ENCODE results near the gene TAS2R1.

The TAS2R1 gene

DNA sequence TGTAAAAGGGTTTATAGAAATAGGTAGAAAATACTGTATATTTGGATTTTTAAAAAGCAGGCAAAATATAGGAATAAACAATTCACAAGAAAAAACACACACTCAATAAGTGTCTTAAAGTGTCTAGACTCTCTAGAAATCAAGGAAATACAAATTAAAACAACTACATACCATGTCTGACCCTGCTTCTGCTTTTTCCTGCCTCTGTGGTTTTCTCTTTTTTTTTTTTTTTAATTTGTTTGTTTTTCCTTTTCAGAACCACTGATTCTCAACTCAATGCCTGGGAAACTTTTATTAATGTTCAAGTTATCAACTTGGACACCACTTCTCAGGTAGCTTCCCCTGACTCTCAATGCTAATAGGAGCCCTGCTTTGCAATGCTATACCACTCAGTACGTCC lies 25.5 kb upstream of the TAS2R1 start:
- DNase-seq = no peak
- no peak overlapping the region for H3K27ac ChIP-seq (ENCODE audit: low read length)
- H3F3A ChIP-seq (ENCODE audit: insufficient read depth, low read length) = no peaks in the 10 kb centered on the region
- H3K9me2 ChIP-seq (replicated peaks; ENCODE audit: insufficient read depth, low read length) = no peaks in the 10 kb centered on the region; the same call in 1 of the 2 replicates
- no peaks in the 10 kb centered on the region for H3K27me3 ChIP-seq (replicated peaks; ENCODE audit: insufficient read depth, low read length)
- H3K79me2 ChIP-seq (ENCODE audit: low read length) = no peaks in the 10 kb centered on the region
- H3K4me1 ChIP-seq (ENCODE audit: low read length) = no peaks in the 10 kb centered on the region
- no peak overlapping the region for H3K9ac ChIP-seq (ENCODE audit: low read length)
- H3K36me3 ChIP-seq (replicated peaks; ENCODE audit: insufficient read depth, low read length) = no peaks in the 10 kb centered on the region
- TF ChIP-seq, protein P1, sequence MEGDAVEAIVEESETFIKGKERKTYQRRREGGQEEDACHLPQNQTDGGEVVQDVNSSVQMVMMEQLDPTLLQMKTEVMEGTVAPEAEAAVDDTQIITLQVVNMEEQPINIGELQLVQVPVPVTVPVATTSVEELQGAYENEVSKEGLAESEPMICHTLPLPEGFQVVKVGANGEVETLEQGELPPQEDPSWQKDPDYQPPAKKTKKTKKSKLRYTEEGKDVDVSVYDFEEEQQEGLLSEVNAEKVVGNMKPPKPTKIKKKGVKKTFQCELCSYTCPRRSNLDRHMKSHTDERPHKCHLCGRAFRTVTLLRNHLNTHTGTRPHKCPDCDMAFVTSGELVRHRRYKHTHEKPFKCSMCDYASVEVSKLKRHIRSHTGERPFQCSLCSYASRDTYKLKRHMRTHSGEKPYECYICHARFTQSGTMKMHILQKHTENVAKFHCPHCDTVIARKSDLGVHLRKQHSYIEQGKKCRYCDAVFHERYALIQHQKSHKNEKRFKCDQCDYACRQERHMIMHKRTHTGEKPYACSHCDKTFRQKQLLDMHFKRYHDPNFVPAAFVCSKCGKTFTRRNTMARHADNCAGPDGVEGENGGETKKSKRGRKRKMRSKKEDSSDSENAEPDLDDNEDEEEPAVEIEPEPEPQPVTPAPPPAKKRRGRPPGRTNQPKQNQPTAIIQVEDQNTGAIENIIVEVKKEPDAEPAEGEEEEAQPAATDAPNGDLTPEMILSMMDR (IDR thresholded peaks at IDR 0.05; ENCODE audit: low read length) = no peak
- TF ChIP-seq EZH2phosphoT487 (IDR thresholded peaks at IDR 0.05; ENCODE audit: low read length) (no peak), EZH2 (optimal IDR thresholded peaks at IDR 0.05; ENCODE audit: low read depth, low read length) (no peak)
- no peak overlapping the region for H3K4me3 ChIP-seq (ENCODE audit: low read length)
- no peak overlapping the region for H3K4me2 ChIP-seq (ENCODE audit: low read depth, low read length)
- H2AFZ ChIP-seq (ENCODE audit: low read length) = no peak overlapping the region
- no peaks in the 10 kb centered on the region for H3K9me3 ChIP-seq (replicated peaks; ENCODE audit: insufficient read depth, low read length)
- no peaks in the 10 kb centered on the region for H4K20me1 ChIP-seq (ENCODE audit: insufficient read depth, low read length)

DNA sequence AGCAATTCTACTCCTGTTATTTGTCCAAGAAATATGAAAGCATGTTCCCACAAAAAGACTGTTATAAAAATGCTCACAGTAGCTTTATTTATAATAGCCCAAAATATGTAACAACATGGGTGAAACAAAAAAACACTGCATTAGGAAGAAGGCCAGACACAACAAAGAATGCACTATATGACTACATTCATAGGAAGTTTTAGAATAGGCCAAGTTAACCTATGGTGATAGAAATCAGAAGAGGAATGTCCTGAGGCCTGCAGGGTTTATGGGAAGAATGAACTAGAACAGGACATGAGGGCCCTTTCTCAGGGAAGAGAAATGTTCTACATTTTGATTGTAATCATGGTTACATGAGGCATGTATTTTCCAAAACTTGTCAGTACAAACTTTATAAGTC lies 24.7 kb upstream of the TAS2R1 start:
- Histone ChIP-seq H2AFZ (ENCODE audit: low read length) (no peak overlapping the region), H3K79me2 (ENCODE audit: low read length) (no peaks in the 10 kb centered on the region), H3K27me3 (replicated peaks; ENCODE audit: insufficient read depth, low read length) (no peaks in the 10 kb centered on the region), H3K4me1 (ENCODE audit: low read length) (no peaks in the 10 kb centered on the region), H3K9ac (ENCODE audit: low read length) (no peak overlapping the region), H3K27ac (ENCODE audit: low read length) (no peak overlapping the region), H3K4me2 (ENCODE audit: low read depth, low read length) (no peak overlapping the region), H3K4me3 (ENCODE audit: low read length) (no peak overlapping the region), H3F3A (ENCODE audit: insufficient read depth, low read length) (no peaks in the 10 kb centered on the region), H3K9me2 (replicated peaks; ENCODE audit: insufficient read depth, low read length) (no peaks in the 10 kb centered on the region; the same call in 1 of the 2 replicates), H3K36me3 (replicated peaks; ENCODE audit: insufficient read depth, low read length) (no peaks in the 10 kb centered on the region), H3K9me3 (replicated peaks; ENCODE audit: insufficient read depth, low read length) (no peaks in the 10 kb centered on the region), H4K20me1 (ENCODE audit: insufficient read depth, low read length) (no peaks in the 10 kb centered on the region)
- no peak for DNase-seq
- TF ChIP-seq, protein P1 (IDR thresholded peaks at IDR 0.05; ENCODE audit: low read length) = no peak
- TF ChIP-seq EZH2phosphoT487 (IDR thresholded peaks at IDR 0.05; ENCODE audit: low read length) (no peak), EZH2 (optimal IDR thresholded peaks at IDR 0.05; ENCODE audit: low read depth, low read length) (no peak)

DNA sequence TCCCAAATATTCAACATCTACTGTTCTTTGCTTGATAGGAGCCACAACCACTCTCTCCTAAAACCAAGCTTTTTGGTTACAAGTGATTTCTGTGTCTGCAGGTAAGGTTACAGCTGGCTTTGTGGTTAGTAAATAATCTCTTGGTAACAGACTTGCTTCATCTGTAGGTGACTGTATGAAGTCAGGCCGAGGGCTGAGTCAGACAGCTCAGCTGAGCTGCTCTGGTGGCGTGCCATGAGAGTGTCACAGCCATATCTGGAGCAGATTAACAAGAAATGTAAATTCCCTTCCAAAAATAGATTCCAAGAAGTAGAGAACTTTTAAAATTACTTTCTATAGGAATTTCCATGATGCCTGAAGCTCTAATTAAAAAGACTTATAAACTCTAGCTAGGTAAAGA lies 23.7 kb upstream of the TAS2R1 start:
- TF ChIP-seq EZH2 (optimal IDR thresholded peaks at IDR 0.05; ENCODE audit: low read depth, low read length) (no peak), EZH2phosphoT487 (IDR thresholded peaks at IDR 0.05; ENCODE audit: low read length) (no peak)
- TF ChIP-seq, protein P1 (IDR thresholded peaks at IDR 0.05; ENCODE audit: low read length) = no peak

More for the DNA sequence above, 23.7 kb upstream of the TAS2R1 start:
- peak; percentile 47 for DNase-seq
- H4K20me1 ChIP-seq (ENCODE audit: insufficient read depth, low read length) = no peaks in the 10 kb centered on the region
- H3K27ac ChIP-seq (ENCODE audit: low read length) = no peak overlapping the region
- no peak overlapping the region for H3K4me3 ChIP-seq (ENCODE audit: low read length)
- no peak overlapping the region for H2AFZ ChIP-seq (ENCODE audit: low read length)
- H3K4me1 ChIP-seq (ENCODE audit: low read length) = no peaks in the 10 kb centered on the region
- H3F3A ChIP-seq (ENCODE audit: insufficient read depth, low read length) = no peaks in the 10 kb centered on the region
- no peaks in the 10 kb centered on the region for H3K79me2 ChIP-seq (ENCODE audit: low read length)
- no peaks in the 10 kb centered on the region for H3K36me3 ChIP-seq (replicated peaks; ENCODE audit: insufficient read depth, low read length)
- no peaks in the 10 kb centered on the region; the same call in 1 of the 2 replicates for H3K9me2 ChIP-seq (replicated peaks; ENCODE audit: insufficient read depth, low read length)
- H3K9ac ChIP-seq (ENCODE audit: low read length) = no peak overlapping the region
- no peaks in the 10 kb centered on the region for H3K9me3 ChIP-seq (replicated peaks; ENCODE audit: insufficient read depth, low read length)
- no peaks in the 10 kb centered on the region for H3K27me3 ChIP-seq (replicated peaks; ENCODE audit: insufficient read depth, low read length)
- no peak overlapping the region for H3K4me2 ChIP-seq (ENCODE audit: low read depth, low read length)

All from MM.1S (cell line).